Measurements from ENCODE around the gene BBLN.

DNA sequence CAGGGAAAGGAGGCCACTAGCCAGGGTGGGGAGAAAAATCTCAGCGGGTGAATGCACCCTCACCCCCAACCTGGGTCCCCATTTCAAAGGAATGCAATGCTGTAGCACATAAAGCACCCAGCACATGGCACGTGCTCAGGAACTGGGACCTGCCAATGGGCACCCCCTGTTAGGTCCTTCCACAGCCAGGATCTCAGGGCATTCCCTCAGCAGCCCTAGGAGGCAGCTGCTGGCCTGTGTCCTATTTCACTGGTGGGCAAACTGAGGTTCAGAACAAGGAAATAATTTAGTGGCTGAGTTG lies 51.9 kb downstream of the BBLN start:
- TF ChIP-seq, protein P1, sequence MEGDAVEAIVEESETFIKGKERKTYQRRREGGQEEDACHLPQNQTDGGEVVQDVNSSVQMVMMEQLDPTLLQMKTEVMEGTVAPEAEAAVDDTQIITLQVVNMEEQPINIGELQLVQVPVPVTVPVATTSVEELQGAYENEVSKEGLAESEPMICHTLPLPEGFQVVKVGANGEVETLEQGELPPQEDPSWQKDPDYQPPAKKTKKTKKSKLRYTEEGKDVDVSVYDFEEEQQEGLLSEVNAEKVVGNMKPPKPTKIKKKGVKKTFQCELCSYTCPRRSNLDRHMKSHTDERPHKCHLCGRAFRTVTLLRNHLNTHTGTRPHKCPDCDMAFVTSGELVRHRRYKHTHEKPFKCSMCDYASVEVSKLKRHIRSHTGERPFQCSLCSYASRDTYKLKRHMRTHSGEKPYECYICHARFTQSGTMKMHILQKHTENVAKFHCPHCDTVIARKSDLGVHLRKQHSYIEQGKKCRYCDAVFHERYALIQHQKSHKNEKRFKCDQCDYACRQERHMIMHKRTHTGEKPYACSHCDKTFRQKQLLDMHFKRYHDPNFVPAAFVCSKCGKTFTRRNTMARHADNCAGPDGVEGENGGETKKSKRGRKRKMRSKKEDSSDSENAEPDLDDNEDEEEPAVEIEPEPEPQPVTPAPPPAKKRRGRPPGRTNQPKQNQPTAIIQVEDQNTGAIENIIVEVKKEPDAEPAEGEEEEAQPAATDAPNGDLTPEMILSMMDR (conservative IDR thresholded peaks at IDR 0.05; ENCODE audit: low read depth, low read length): no peak
- TF ChIP-seq RAD21 (IDR thresholded peaks at IDR 0.05; ENCODE audit: low read length) (no peak), POLR2A (IDR thresholded peaks at IDR 0.05; ENCODE audit: low read depth, low read length) (no peak)
- TF ChIP-seq, protein P2, sequence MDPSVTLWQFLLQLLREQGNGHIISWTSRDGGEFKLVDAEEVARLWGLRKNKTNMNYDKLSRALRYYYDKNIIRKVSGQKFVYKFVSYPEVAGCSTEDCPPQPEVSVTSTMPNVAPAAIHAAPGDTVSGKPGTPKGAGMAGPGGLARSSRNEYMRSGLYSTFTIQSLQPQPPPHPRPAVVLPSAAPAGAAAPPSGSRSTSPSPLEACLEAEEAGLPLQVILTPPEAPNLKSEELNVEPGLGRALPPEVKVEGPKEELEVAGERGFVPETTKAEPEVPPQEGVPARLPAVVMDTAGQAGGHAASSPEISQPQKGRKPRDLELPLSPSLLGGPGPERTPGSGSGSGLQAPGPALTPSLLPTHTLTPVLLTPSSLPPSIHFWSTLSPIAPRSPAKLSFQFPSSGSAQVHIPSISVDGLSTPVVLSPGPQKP (IDR thresholded peaks at IDR 0.05; ENCODE audit: borderline replicate concordance, low read depth, low read length): no peak
